Peyer's patch (tissue), 4 donors: ENCODE results near the gene IFNA13. TPM values are rescaled to one million over a fixed set of nuclear protein-coding genes. Genes with fewer than 3 reads are reported as not detected.
"Not testable (repeated sequence)": the region's sequence is repeated elsewhere in the genome, so short reads cannot be mapped to it uniquely, and the experiment has no call there.

Experiments used
- DNase-seq, 3 donors: peaks; one replicate each; pipeline ENCODE4 v3.0.0-alpha.2; 2017 to 2019
- H3K27ac ChIP-seq, 4 donors: fragments of 200-600 bp; sonication (generic); one replicate each; pipeline ENCODE4 v1.5.1; 2016 to 2019
- H3K27me3 ChIP-seq, 2 donors: fragments of 200-600 bp; sonication (generic); one replicate each; pipeline ENCODE4 v1.5.1; 2019
- H3K36me3 ChIP-seq, 3 donors: fragments of 200-600 bp; sonication (generic); one replicate each; pipeline ENCODE4 v1.5.1; 2016 to 2019
- H3K4me1 ChIP-seq, 4 donors: fragments of 200-600 bp; sonication (generic); one replicate each; pipeline ENCODE4 v1.5.1; 2016 to 2019
- H3K4me3 ChIP-seq, 4 donors: fragments of 200-600 bp; sonication (generic); 1 replicate in 3 of 4; 2 replicates in 1 of 4; pipeline ENCODE4 v1.5.1; 2016 to 2019; ENCODE audit warnings: mild to moderate bottlenecking in 1 of 4
- H3K9me3 ChIP-seq, 4 donors: fragments of 200-600 bp; sonication (generic); one replicate each; pipeline ENCODE4 v1.5.1; 2016 to 2019; ENCODE audit warnings: mild to moderate bottlenecking in 1 of 4
- CTCF ChIP-seq, 6 experiments: fragments of 450-650 bp in 4 of 6; fragments of 200-600 bp in 2 of 6; sonication (generic) in 1 of 6; IDR thresholded peaks; one replicate each; pipeline ENCODE4 v1.5.1; 2017 to 2019; ENCODE audit warnings: antibody characterized with exemption in 6 of 6, mild to moderate bottlenecking in 3 of 6, moderate library complexity in 1 of 6
- POLR2A ChIP-seq, 2 donors: fragments of 450-650 bp; IDR thresholded peaks; one replicate each; pipeline ENCODE4 v1.5.1; 2017; ENCODE audit warnings: antibody characterized with exemption in 2 of 2, mild to moderate bottlenecking in 2 of 2, moderate library complexity in 2 of 2
- total RNA-seq, 4 donors: library from RNA; depleted of rRNA; stranded (reverse); fragments of >200 nt; gene quantifications; one replicate each; pipeline ENCODE4 v1.1.0, GENCODE V29; 2016

IFNA13 gene
- total RNA-seq, 4 donors from 2014 or later: not detected

GRCh38 chr9:21381448-21382339, 13.8 kb upstream of the IFNA13 start:
- H3K36me3 ChIP-seq: no peaks in the 10 kb centered on the region
- DNase-seq: peak in 1 of 3 donors; percentile 54
- peak overlapping the region in 1 of 4 donors; percentile 7 for H3K4me3 ChIP-seq
- H3K27me3 ChIP-seq: no peaks in the 10 kb centered on the region
- peaks cover 0 to 3% (median 0%) of the 10 kb centered on the region in 4 donors for H3K4me1 ChIP-seq
- H3K9me3 ChIP-seq: no peaks in the 10 kb centered on the region
- no peak overlapping the region for H3K27ac ChIP-seq
- no peak for TF ChIP-seq CTCF (IDR thresholded peaks at IDR 0.05)
- TF ChIP-seq POLR2A (IDR thresholded peaks at IDR 0.05): no peak

GRCh38 chr9:21371467-21371866, 3.6 kb upstream of the IFNA13 start:
- DNase-seq, H3K4me1 ChIP-seq, H3K27me3 ChIP-seq, H3K9me3 ChIP-seq, H3K36me3 ChIP-seq, H3K27ac ChIP-seq, H3K4me3 ChIP-seq: not testable (repeated sequence)

GRCh38 chr9:21367169-21367568, 688 bp downstream of the IFNA13 start:
- H3K36me3 ChIP-seq, H3K27me3 ChIP-seq, H3K4me3 ChIP-seq, H3K27ac ChIP-seq, H3K9me3 ChIP-seq, DNase-seq, H3K4me1 ChIP-seq: not testable (repeated sequence)

- Histone ChIP-seq H3K4me3 (no peak overlapping the region), H3K4me1 (no peaks in the 10 kb centered on the region), H3K27me3 (no peaks in the 10 kb centered on the region), H3K9me3 (no peaks in the 10 kb centered on the region), H3K27ac (no peak overlapping the region), H3K36me3 (no peaks in the 10 kb centered on the region)
- no peak for DNase-seq
- TF ChIP-seq CTCF (IDR thresholded peaks at IDR 0.05) (no peak), POLR2A (IDR thresholded peaks at IDR 0.05) (no peak)
These were observed 5.6 kb downstream of the IFNA13 start for GRCh38 chr9:21362287-21362686.

GRCh38 chr9:21357479-21358460, 10.1 kb downstream of the IFNA13 start:
- TF ChIP-seq POLR2A (IDR thresholded peaks at IDR 0.05): no peak
- TF ChIP-seq CTCF (IDR thresholded peaks at IDR 0.05): no peak
- H3K4me3 ChIP-seq: no peak overlapping the region
- no peak for DNase-seq
- H3K4me1 ChIP-seq: no peaks in the 10 kb centered on the region
- no peaks in the 10 kb centered on the region for H3K27me3 ChIP-seq
- no peaks in the 10 kb centered on the region for H3K9me3 ChIP-seq
- no peak overlapping the region for H3K27ac ChIP-seq
- H3K36me3 ChIP-seq: no peaks in the 10 kb centered on the region

- DNase-seq: no peak
- no peak for TF ChIP-seq CTCF (IDR thresholded peaks at IDR 0.05)
- TF ChIP-seq POLR2A (IDR thresholded peaks at IDR 0.05): no peak
- Histone ChIP-seq H3K4me3 (no peak within 1 kb of the TSS), H3K27ac (no peak within 1 kb of the TSS), H3K4me1 (no peaks in the 10 kb centered on the region), H3K27me3 (no peaks in the 10 kb centered on the region), H3K9me3 (no peaks in the 10 kb centered on the region), H3K36me3 (no peaks in the 10 kb centered on the region)
These were observed 17.1 kb downstream of the IFNA13 start, which contains the start of gene IFNA6 for GRCh38 chr9:21350787-21351186. TSS of gene IFNA6 (minus strand) at chr9:21350887. CDS start at chr9:21350887, 0 bp downstream.
